Stimulated activated CD4-positive, alpha-beta T cell treated with anti-CD3 and anti-CD28 coated beads, Interleukin-1b, Interleukin-23, amount 100 ng/mL, for 48 hours (primary cell): ENCODE results near the gene TP53TG3B.
"Not testable (repeated sequence)": the region's sequence is repeated elsewhere in the genome, so short reads cannot be mapped to it uniquely, and the experiment has no call there.

Experiments
- DNase-seq: peaks from one replicate; pipeline ENCODE4 v3.0.0-alpha.2; 2020

The TP53TG3B gene

GRCh38 chr16:33360541-33360940, at the start of gene TP53TG3B:
Gene TP53TG3B (plus strand): TSS chr16:33360841. CDS start chr16:33360909, 68 bp downstream.
- DNase-seq: not testable (repeated sequence)

GRCh38 chr16:33336226-33337012, 24.2 kb upstream of the TP53TG3B start:
- DNase-seq: peak; percentile 52

GRCh38 chr16:33337627-33338542, 22.8 kb upstream of the TP53TG3B start:
- peak; percentile 46 for DNase-seq

GRCh38 chr16:33338543-33338951, 22.1 kb upstream of the TP53TG3B start:
- DNase-seq: peak; percentile 19

- peak; percentile 51 for DNase-seq
Measured at GRCh38 chr16:33339093-33340061, 21.3 kb upstream of the TP53TG3B start.
